Mesendoderm (in vitro differentiated cells): ENCODE measurements around the gene CABP2.
"Not testable (repeated sequence)": the region's sequence is repeated elsewhere in the genome, so short reads cannot be mapped to it uniquely, and the experiment has no call there.

ENCODE experiments used
- DNase-seq: peaks from one replicate; pipeline ENCODE4 v3.0.0; 2013
- H2AK5ac ChIP-seq: 2 replicates; pipeline ENCODE4 v1.6.1; 2013; ENCODE audit warnings: low read length, inconsistent platforms
- H2BK120ac ChIP-seq: 2 replicates; pipeline ENCODE4 v1.6.1; 2013; ENCODE audit warnings: low read depth, mild to moderate bottlenecking, low read length, moderate library complexity, mixed read lengths
- H2BK15ac ChIP-seq: replicated peaks from 2 replicates; pipeline ENCODE4 v1.6.1; 2013; ENCODE audit warnings: low read depth, mild to moderate bottlenecking, moderate library complexity
- H2BK5ac ChIP-seq: 2 replicates; pipeline ENCODE4 v1.6.1; 2013; ENCODE audit warnings: low read length, inconsistent platforms
- H3K18ac ChIP-seq: 2 replicates; pipeline ENCODE4 v1.6.1; 2013; ENCODE audit warnings: mild to moderate bottlenecking, low read length, mixed read lengths
- H3K23ac ChIP-seq: one replicate; pipeline ENCODE4 v1.6.1; 2013; ENCODE audit warnings: low read length
- H3K27ac ChIP-seq: 2 replicates; pipeline ENCODE4 v1.5.1; 2013; ENCODE audit warnings: low read depth, mild to moderate bottlenecking, inconsistent platforms, low read length, moderate library complexity
- H3K27me3 ChIP-seq: 2 replicates; pipeline ENCODE4 v1.6.1; 2013; ENCODE audit warnings: low read length, control low read depth, mild to moderate bottlenecking, inconsistent platforms; ENCODE audit not compliant: insufficient read depth, poor library complexity
- H3K36me3 ChIP-seq: 2 replicates; pipeline ENCODE4 v1.6.1; 2013; ENCODE audit warnings: low read length, inconsistent platforms; ENCODE audit not compliant: control insufficient read depth, insufficient read depth
- H3K4ac ChIP-seq: one replicate; pipeline ENCODE4 v1.6.1; 2013; ENCODE audit warnings: low read depth, mild to moderate bottlenecking, low read length, moderate library complexity
- H3K4me1 ChIP-seq: 2 replicates; pipeline ENCODE4 v1.6.1; 2013; ENCODE audit warnings: low read depth, low read length, inconsistent platforms; ENCODE audit not compliant: control insufficient read depth
- H3K4me2 ChIP-seq: 2 replicates; pipeline ENCODE4 v1.6.1; 2013; ENCODE audit warnings: low read length
- H3K4me3 ChIP-seq: 2 replicates; pipeline ENCODE4 v1.5.1; 2013; ENCODE audit warnings: mild to moderate bottlenecking, low read length
- H3K56ac ChIP-seq: one replicate; pipeline ENCODE4 v1.6.1; 2013; ENCODE audit warnings: low read length
- H3K79me1 ChIP-seq: 2 replicates; pipeline ENCODE4 v1.6.1; 2013; ENCODE audit warnings: low read length, inconsistent platforms
- H3K79me2 ChIP-seq: 2 replicates; pipeline ENCODE4 v1.6.1; 2013; ENCODE audit warnings: mild to moderate bottlenecking, low read length; ENCODE audit not compliant: control insufficient read depth, insufficient read depth
- H3K9ac ChIP-seq: 2 replicates; pipeline ENCODE4 v1.6.1; 2013; ENCODE audit warnings: low read length, inconsistent platforms
- H4K5ac ChIP-seq: one replicate; pipeline ENCODE4 v1.6.1; 2013; ENCODE audit warnings: low read length
- H4K8ac ChIP-seq: one replicate; pipeline ENCODE4 v1.6.1; 2013; ENCODE audit warnings: low read depth, mild to moderate bottlenecking, control low read depth, low read length, moderate library complexity
- WGBS: extraction: QIAGEN DNeasy Blood & Tissue Kit; methylation state at CpG from one replicate; pipeline ENCODE4 v1.1.7; 2013; ENCODE audit warnings: low lambda C conversion rate, missing lambda C conversion rate; ENCODE audit not compliant: insufficient coverage; ENCODE audit errors: extremely low coverage; 5-methylcytosine and 5-hydroxymethylcytosine counted together

Gene CABP2

DNA sequence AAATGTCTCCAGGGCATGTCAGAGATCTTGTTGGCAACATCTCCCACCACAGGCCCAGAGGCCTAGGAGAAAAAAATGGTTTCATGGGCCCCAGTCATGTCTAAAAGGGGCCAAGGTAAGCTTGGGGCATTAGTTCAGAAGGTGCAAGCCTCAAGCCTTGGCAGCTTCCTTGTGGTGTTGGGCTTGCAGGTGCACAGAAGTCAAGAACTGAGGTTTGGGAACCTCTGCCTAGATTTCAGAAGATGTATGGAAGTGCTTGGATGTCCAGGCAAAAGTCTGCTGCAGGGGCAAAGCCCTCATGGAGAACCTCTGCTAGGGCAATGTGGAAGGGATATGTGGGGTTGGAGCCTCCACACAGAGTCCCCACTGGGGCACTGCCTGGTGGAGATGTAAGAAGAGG, 28.5 kb upstream of the CABP2 start:
- not testable (repeated sequence) for H3K79me2 ChIP-seq, H3K9ac ChIP-seq, H4K5ac ChIP-seq, H3K4me3 ChIP-seq, DNase-seq, H4K8ac ChIP-seq, H3K27ac ChIP-seq, H2AK5ac ChIP-seq, H2BK5ac ChIP-seq, H3K36me3 ChIP-seq, H3K4me2 ChIP-seq, H2BK15ac ChIP-seq, H3K23ac ChIP-seq, H3K27me3 ChIP-seq, H3K56ac ChIP-seq, H3K4ac ChIP-seq, H3K79me1 ChIP-seq, H2BK120ac ChIP-seq, H3K18ac ChIP-seq, H3K4me1 ChIP-seq

DNA sequence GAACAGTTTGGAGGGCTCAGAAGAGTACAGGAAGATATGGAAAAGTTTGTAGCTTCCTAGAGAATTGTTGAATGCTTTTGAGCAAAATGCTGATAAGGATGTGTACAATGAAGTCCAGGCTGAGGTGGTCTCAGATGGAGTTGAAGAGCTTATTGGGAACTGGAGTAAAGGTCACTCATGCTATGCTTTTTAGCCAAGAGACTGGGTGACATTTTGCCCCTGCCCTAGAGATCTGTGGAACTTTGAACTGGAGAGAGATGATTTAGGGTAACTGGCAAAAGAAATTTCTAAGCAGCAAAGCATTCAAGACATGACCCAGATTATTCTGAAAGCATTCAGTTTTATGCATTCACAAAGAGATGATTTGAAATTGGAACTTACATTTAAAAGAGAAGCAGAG, 27.9 kb upstream of the CABP2 start:
- H3K4me3 ChIP-seq, result no peak overlapping the region
- H3K4me2 ChIP-seq, result no peak overlapping the region
- H2AK5ac ChIP-seq, result no peak overlapping the region
- no peaks in the 10 kb centered on the region for H3K4me1 ChIP-seq
- no peak overlapping the region for H2BK120ac ChIP-seq
- H3K79me1 ChIP-seq, result no peaks in the 10 kb centered on the region
- H3K36me3 ChIP-seq, result no peaks in the 10 kb centered on the region
- no peak overlapping the region for H4K5ac ChIP-seq
- no peaks in the 10 kb centered on the region for H3K79me2 ChIP-seq
- no peak overlapping the region for H3K27ac ChIP-seq
- no peak overlapping the region for H2BK15ac ChIP-seq
- H3K27me3 ChIP-seq, result no peaks in the 10 kb centered on the region
- no peak for DNase-seq
- no peak overlapping the region for H3K18ac ChIP-seq
- no peak overlapping the region for H3K23ac ChIP-seq
- H3K9ac ChIP-seq, result no peak overlapping the region
- no peak overlapping the region for H3K4ac ChIP-seq
- H3K56ac ChIP-seq, result no peak overlapping the region
- H4K8ac ChIP-seq, result no peak overlapping the region
- no peak overlapping the region for H2BK5ac ChIP-seq

DNA sequence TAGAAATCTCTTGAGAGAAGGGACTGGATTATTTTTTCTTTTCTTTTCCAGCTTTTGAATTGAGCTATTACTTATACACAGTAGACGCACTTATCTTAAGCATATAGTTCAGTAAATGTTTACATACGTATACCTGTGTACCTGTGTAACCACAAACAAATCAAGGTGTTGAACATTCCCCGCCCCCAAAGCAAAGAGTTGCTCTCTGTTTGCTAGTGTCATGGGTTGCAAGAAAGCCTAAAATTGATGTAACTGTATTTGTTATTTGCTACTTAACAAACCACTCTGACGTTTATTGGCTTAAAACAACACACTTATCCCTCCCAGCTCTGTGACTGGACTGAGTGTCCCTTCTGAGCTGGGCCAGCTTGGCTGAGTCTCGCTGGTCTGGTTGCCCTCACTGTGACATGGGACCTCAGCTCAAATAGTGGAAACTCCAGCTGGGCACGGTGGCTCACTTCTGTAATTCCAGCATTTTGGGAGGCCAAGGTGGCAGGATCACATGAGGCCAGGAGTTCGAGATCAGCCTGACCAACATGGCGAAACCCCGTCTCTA, 25.4 kb upstream of the CABP2 start:
- no peak overlapping the region for H3K9ac ChIP-seq
- H3K27me3 ChIP-seq, result no peaks in the 10 kb centered on the region
- H3K4me2 ChIP-seq, result no peak overlapping the region
- no peak for DNase-seq
- no peak overlapping the region for H3K56ac ChIP-seq
- H3K4ac ChIP-seq, result no peak overlapping the region
- H3K36me3 ChIP-seq, result no peaks in the 10 kb centered on the region
- no CpG with 5 or more reads among the region's 9 CpGs for WGBS
- H2BK120ac ChIP-seq, result no peak overlapping the region
- H3K4me3 ChIP-seq, result no peak overlapping the region
- H2BK15ac ChIP-seq, result no peak overlapping the region
- no peak overlapping the region for H3K27ac ChIP-seq
- H3K79me1 ChIP-seq, result no peaks in the 10 kb centered on the region
- no peak overlapping the region for H3K18ac ChIP-seq
- H2BK5ac ChIP-seq, result no peak overlapping the region
- no peak overlapping the region for H4K5ac ChIP-seq
- H2AK5ac ChIP-seq, result no peak overlapping the region
- H3K4me1 ChIP-seq, result no peaks in the 10 kb centered on the region
- H3K79me2 ChIP-seq, result no peaks in the 10 kb centered on the region
- H3K23ac ChIP-seq, result no peak overlapping the region
- no peak overlapping the region for H4K8ac ChIP-seq

DNA sequence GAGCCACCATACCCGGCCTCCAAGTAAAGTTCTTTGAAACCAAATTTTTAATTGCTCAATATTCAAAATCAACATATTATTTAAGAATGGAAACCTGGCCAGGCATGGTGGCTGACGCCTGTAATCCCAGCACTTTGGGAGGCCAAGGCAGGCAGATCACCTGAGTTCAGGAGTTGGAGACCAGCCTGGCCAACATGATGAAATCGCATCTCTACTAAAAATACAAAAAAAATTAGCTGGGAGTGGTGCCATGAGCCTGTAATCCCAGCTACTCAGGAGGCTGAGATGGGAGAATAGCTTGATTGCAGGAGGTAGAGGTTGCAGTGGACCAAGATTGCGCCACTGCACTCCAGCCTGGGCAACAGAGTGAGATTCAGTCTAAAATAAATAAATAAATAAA, 24.9 kb upstream of the CABP2 start:
- not testable (repeated sequence) for DNase-seq, H2BK120ac ChIP-seq, H3K36me3 ChIP-seq, H3K79me2 ChIP-seq, H4K5ac ChIP-seq, H2AK5ac ChIP-seq, H3K23ac ChIP-seq, H3K79me1 ChIP-seq, H4K8ac ChIP-seq, H3K4me3 ChIP-seq, H3K4ac ChIP-seq, H3K4me1 ChIP-seq, H3K56ac ChIP-seq, H3K4me2 ChIP-seq, H3K18ac ChIP-seq, H2BK15ac ChIP-seq, H3K27me3 ChIP-seq, H2BK5ac ChIP-seq, H3K9ac ChIP-seq, H3K27ac ChIP-seq
- no CpG with 5 or more reads among the region's 4 CpGs for WGBS

DNA sequence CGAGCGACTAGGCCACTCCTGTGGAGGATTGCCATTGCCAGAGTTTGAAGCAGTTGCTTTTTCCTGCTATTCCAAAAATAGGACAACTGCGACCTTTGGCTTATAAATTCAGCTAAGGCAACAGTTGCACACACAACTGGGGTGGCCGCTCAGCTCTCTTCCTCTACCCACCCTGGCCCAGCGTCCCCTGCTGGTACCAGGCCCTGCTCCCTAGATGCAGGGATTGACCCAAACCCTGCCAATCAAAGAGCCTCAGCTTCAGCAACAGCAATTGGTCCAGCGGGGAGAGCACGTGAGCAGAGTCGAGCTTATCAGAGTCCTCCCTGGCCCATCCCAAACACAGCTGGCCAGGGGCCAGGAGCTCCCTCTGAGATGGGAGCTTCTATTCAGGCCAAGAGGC, 22.0 kb upstream of the CABP2 start:
- Histone ChIP-seq H2BK5ac (no peak overlapping the region), H4K5ac (no peak overlapping the region), H3K4me2 (no peak overlapping the region), H3K4me3 (no peak overlapping the region), H3K23ac (no peak overlapping the region), H3K79me1 (no peaks in the 10 kb centered on the region), H3K9ac (no peak overlapping the region), H3K27me3 (no peaks in the 10 kb centered on the region), H2BK120ac (no peak overlapping the region), H3K27ac (no peak overlapping the region), H2AK5ac (no peak overlapping the region), H2BK15ac (no peak overlapping the region), H4K8ac (no peak overlapping the region), H3K4ac (no peak overlapping the region), H3K79me2 (no peaks in the 10 kb centered on the region), H3K4me1 (no peaks in the 10 kb centered on the region), H3K18ac (no peak overlapping the region), H3K36me3 (no peaks in the 10 kb centered on the region), H3K56ac (no peak overlapping the region)
- no CpG with 5 or more reads among the region's 8 CpGs for WGBS
- peak; percentile 50 for DNase-seq

DNA sequence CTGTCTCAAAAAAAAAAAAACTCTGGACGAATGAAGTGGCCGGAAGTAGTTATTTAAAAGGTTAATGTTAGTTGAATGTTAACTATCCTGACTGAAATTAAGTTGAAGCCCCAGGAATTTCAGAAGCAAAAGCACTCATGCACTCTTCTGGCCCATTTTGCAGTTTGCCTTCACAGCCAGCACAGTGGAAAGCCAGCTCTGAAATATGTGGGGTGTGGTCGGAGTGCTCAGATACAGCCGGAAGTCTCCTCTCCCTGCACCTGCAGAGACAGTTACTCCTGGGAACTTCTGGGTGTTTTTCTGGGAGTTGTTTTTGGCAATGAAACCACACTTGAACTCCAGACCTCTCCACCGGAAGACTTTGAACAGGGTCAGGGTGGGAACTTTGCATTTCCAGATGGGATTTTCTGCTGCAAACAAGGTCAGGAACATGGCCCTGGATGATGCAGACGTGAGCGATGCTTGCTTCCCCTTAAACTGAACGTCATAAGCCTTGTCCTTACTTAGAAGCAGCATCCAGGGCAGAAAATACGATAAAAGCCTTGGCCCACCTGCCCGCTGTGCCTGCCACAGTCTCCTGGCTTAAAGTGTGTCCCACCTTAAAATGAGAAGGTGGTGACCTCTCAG, 21.5 kb upstream of the CABP2 start:
- DNase-seq, result no peak
- H2BK120ac ChIP-seq, result no peak overlapping the region
- no peak overlapping the region for H4K5ac ChIP-seq
- no peaks in the 10 kb centered on the region for H3K27me3 ChIP-seq
- H2BK5ac ChIP-seq, result no peak overlapping the region
- no peak overlapping the region for H2BK15ac ChIP-seq
- no peak overlapping the region for H3K4me3 ChIP-seq
- no peaks in the 10 kb centered on the region for H3K79me1 ChIP-seq
- H3K79me2 ChIP-seq, result no peaks in the 10 kb centered on the region
- H3K9ac ChIP-seq, result no peak overlapping the region
- WGBS, result no CpG with 5 or more reads among the region's 10 CpGs
- H3K18ac ChIP-seq, result no peak overlapping the region
- no peaks in the 10 kb centered on the region for H3K4me1 ChIP-seq
- no peak overlapping the region for H3K27ac ChIP-seq
- H3K4me2 ChIP-seq, result no peak overlapping the region
- no peaks in the 10 kb centered on the region for H3K36me3 ChIP-seq
- H4K8ac ChIP-seq, result no peak overlapping the region
- H3K23ac ChIP-seq, result no peak overlapping the region
- H2AK5ac ChIP-seq, result no peak overlapping the region
- no peak overlapping the region for H3K56ac ChIP-seq
- no peak overlapping the region for H3K4ac ChIP-seq
